Activated T-helper 9 cell treated with anti-CD3 and anti-CD28 coated beads, Interleukin-2, amount 50 U/mL, for 16 hours (primary cell): ENCODE measurements around the gene IL1RL2.

ENCODE experiments used
- DNase-seq: peaks from one replicate; pipeline ENCODE4 v3.0.0-alpha.2; 2020; ENCODE audit warnings: low read depth

IL1RL2 gene

GRCh38 chr2:102238778-102239177 is 52.0 kb downstream of the IL1RL2 start:
- DNase-seq, result no peak

- no peak for DNase-seq
Measured at GRCh38 chr2:102239344-102239743, 52.5 kb downstream of the IL1RL2 start.

DNA sequence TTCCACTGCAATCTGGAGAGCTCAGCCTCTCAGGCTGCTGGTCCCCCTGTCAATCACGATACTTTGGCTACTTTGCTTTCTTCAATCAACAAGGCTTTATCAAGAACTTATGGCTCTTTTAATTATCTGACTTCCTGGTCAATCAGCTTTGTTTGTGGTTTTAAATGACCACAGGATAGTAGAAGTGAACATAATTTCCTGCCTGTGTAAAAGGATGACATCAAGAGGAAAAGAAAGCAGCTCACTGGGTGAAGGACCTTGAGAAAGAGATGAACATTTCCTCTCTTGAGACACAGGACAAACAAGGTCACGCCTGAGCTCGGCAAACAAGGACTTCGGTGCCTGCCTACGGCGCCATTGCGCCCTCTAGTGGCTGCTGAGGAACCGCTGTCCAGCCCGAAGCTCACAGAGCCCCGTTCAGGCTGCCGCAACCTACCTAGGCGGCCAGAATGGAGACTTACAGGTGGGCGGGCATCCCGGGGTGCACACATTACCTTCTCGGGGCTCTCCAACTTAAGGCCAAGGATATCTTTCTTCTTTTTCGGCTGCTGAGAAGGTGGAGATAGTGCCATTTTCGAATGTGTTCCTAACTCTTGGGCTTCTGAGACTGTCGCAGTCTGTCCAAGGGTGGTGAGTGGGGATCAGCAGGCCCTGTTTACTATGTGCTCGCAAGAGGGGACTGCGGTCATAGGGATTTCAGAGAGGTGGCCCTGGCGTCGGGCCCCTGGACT is 54.0 kb downstream of the IL1RL2 start:
- DNase-seq, result peak; percentile 82

DNA sequence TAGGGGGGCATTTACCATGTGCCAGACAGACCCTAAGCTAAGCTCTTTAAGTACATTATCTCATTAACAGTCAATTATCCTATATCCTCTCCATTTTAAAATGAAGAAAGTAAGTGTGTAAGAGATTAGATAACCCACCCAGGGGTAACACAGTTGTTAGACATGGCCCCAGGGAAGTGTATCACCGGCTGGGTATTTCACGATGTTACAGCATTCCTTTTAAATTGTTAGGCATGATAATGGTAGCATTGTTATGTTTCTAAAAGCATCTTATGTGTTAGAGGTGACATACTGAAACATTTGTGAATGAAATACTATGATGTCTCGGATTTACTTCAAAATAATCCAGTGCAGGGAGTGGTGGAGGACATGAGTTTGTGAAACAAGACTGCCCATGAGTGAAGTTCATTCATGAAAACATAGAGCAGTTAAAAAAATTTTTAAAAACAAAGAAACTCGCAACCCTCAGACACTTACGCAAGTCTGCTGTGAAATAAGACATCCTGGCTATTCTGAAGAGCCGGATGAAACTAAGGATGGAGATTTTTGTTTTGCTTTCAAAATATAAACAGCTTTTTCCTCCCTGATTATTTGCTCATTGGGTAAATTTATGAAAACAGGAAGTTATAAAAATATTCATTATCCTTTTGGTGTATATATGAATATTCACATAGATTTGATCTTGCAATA is 54.9 kb downstream of the IL1RL2 start:
- no peak for DNase-seq

GRCh38 chr2:102245266-102246151 is 58.7 kb downstream of the IL1RL2 start:
- DNase-seq, result no peak

GRCh38 chr2:102250278-102250821 is 63.5 kb downstream of the IL1RL2 start:
- DNase-seq, result no peak

- peak; percentile 55 for DNase-seq
Measured at GRCh38 chr2:102251042-102251848, 64.4 kb downstream of the IL1RL2 start.

- DNase-seq, result no peak
Measured at GRCh38 chr2:102251849-102252203, 65.0 kb downstream of the IL1RL2 start.

DNA sequence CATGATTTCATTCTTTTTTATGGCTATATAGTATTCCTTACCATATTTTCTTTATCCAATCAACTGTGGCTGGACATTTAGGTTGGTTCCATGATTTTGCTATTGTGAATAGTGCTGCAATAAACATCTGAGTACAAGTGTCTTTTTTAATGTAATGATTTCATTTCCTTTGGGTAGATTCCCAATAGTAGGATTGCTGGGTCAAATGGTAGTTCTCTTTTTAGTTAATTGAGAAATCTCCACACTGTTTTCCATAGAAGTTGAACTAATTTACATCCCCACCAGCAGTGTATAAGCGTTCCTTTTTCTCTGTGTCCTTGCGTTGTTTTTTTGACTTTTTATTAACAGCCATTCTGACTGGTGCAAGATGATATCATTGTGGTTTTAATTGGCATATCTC is 65.4 kb downstream of the IL1RL2 start:
- DNase-seq, result no peak

DNA sequence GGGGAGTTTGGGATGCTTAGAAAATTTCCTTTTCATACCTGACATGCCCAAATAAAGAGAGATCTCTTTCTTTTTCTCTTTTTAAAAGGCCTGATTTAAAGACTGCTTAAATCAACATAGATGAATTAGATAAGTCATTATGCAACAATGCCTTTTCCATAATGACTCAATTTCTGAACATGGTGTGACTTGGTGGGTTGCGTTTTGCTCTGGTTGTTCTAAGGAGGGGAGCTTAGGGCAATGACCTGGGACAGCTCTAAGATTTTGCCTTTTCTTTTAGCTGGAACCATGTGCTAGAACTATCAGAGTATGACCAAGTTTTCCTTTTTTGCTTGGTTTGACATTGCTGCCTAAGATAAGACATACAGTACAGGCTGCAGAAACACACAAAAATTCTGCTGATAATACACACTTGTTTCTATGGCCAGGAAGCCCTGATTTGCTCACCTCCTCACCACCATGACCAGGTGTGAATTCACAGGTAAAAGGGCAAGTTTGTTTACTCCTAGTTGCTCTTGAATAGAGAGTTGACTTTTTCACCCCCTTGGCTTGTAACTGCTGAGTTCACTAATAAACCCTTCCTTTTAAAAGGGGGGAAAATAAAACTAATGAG is 66.4 kb downstream of the IL1RL2 start:
- no peak for DNase-seq

GRCh38 chr2:102253753-102254150 is 66.9 kb downstream of the IL1RL2 start:
- DNase-seq, result no peak

DNA sequence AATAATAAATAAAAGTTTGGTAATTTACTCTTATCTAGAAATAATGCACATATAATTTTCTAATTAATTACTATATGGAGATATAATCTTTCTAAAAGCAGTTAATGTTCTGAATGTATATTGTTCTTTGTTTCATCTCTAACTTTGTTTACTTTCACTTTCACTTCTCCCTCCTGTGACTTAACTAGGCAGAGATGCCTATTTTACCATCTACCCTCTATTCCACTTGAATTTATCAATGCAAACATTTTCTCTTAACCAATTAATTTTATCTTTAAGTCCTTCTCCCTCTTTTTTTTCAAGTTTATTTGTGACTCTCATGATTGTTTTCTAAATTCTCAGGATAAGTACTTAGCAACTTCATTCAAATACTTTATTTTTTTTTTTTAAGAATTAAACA is 69.5 kb downstream of the IL1RL2 start:
- no peak for DNase-seq

DNA sequence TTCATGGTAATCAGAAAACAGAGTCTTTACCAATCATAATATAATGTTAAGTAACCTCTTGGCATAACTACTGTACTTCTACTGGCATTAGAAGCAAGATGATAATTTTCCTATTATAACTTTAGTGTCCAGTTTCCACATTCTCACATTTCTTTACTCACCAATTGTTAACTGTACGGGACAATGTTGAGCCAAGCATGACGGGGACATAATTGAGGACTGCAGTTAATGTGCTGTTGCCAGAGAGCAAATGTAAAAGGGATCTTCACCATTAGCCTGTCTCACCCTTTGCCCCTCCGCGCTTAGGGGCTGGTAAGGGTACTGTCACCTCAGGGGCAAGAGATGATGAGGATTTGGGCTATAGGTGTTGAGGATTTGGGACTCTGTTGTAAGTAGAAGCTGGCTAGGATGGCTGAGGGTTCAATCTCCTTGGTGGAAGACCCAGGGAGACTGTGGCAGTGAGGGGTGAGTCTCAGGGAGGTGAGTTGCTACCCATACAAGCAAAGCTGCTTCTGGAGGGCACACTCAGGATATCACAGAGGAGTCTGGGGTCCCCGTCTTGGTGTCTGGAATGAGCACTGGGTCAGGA is 70.1 kb downstream of the IL1RL2 start:
- no peak for DNase-seq

- no peak for DNase-seq
Measured at GRCh38 chr2:102258025-102258385, 71.2 kb downstream of the IL1RL2 start.

GRCh38 chr2:102258386-102259074 is 71.7 kb downstream of the IL1RL2 start:
- no peak for DNase-seq

- DNase-seq, result no peak
Measured at GRCh38 chr2:102261467-102262135, 74.8 kb downstream of the IL1RL2 start.

DNA sequence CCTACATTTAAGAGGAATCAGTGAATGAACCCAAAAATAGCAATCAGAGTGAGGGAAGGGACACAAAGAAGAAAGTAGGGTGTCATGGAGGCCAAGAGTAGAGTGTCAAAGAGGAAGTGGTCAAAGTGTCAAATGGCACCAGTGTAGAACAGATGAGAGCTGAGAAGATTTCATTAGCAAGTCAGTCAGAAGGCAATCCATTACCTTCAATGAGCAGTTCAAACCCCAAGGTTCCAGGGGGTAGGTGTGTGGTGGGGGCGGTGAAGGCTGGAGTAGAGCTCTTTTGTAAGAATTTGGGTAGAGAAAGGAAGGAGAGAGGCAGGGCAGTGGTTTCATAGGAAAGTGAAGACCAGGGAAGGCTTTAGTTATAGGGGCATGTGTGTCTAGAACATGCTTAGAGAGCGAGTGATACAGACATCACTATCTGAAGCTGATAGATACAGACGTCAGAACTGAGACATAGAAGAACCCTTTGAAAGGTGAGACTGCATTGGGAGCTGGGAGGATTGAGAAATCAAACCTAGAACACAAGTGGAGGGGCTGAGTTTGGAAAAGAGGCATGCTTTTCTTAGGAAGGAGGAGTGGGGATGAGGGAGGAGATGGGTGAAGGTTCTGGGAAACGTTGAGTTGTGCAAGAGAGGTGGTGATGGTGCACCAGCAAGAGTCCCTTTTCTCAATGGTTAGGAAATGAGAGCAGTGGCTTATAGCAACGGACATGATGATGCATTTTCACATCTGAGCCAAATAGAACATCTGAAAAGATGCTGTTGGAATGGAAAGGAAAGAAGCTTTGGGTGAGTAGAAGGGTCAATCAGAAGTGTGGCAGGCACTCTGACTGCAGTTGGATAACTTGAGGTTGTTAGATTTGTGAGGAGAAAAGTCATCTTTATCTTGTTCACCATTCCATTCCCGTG is 75.7 kb downstream of the IL1RL2 start:
- DNase-seq, result no peak

DNA sequence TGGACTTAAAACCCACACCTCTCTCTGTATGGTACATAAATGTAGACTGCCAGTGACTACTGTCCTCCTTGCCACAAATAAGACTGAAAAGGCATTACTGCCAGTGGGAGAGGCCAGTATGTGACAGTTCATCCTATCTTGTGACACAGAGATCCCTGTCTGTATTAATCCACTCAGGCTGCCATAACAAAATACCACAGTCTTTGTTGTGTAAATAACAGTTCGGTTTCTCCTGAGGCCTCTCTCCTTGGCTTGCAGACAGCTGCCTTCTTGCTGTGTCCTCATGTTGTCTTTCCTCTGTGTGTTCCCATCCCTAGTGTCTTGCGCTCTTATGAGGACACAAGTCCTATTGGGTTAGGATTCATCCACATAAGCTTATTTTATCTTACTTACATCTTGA is 78.1 kb downstream of the IL1RL2 start:
- no peak for DNase-seq

DNA sequence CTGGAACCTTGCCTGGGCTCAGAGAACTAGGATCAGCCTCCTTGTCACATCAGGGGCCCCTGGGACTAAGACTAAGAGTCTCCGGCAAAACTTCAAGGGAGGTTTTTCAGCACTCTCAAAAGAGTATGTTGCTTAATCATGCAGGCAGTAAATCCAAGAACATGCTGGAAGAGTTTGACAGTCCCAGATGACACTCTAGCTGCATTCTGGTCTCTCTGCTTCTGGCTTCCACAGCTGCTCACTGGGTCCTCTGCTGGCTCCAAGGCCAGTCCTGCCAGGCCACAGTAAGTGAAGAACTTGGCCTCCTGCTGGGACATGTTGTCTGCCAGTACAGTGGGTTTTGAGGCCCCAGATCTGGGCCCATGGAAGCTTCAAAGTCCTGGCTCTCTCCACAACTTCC is 79.4 kb downstream of the IL1RL2 start:
- DNase-seq, result no peak
